ENCODE data around the gene TXNL4B.

TXNL4B gene

GRCh38 chr16:72122308-72122707, 28.9 kb upstream of the TXNL4B start:
- Histone ChIP-seq H3K27ac (no peak overlapping the region), H3K36me3 (no peaks in the 10 kb centered on the region), H3K4me3 (ENCODE audit: low read depth, low read length) (no peak overlapping the region), H3K27me3 (ENCODE audit: insufficient read depth, low read depth, severe bottlenecking) (no peaks in the 10 kb centered on the region), H3K9me3 (ENCODE audit: severe bottlenecking) (no peaks in the 10 kb centered on the region)
- no peak for DNase-seq
- TF ChIP-seq, protein P1, sequence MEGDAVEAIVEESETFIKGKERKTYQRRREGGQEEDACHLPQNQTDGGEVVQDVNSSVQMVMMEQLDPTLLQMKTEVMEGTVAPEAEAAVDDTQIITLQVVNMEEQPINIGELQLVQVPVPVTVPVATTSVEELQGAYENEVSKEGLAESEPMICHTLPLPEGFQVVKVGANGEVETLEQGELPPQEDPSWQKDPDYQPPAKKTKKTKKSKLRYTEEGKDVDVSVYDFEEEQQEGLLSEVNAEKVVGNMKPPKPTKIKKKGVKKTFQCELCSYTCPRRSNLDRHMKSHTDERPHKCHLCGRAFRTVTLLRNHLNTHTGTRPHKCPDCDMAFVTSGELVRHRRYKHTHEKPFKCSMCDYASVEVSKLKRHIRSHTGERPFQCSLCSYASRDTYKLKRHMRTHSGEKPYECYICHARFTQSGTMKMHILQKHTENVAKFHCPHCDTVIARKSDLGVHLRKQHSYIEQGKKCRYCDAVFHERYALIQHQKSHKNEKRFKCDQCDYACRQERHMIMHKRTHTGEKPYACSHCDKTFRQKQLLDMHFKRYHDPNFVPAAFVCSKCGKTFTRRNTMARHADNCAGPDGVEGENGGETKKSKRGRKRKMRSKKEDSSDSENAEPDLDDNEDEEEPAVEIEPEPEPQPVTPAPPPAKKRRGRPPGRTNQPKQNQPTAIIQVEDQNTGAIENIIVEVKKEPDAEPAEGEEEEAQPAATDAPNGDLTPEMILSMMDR (IDR thresholded peaks at IDR 0.05; ENCODE audit: low read depth, low read length) = no peak

GRCh38 chr16:72120026-72120425, 26.6 kb upstream of the TXNL4B start:
- Histone ChIP-seq H3K4me3 (ENCODE audit: low read depth, low read length) (no peak overlapping the region), H3K9me3 (ENCODE audit: severe bottlenecking) (no peaks in the 10 kb centered on the region), H3K36me3 (no peaks in the 10 kb centered on the region), H3K27ac (no peak overlapping the region), H3K27me3 (ENCODE audit: insufficient read depth, low read depth, severe bottlenecking) (no peaks in the 10 kb centered on the region)
- TF ChIP-seq, protein P1 (IDR thresholded peaks at IDR 0.05; ENCODE audit: low read depth, low read length) = no peak
- no peak for DNase-seq

- no peak overlapping the region for H3K27ac ChIP-seq
- H3K4me3 ChIP-seq (ENCODE audit: low read depth, low read length) = no peak overlapping the region
- H3K27me3 ChIP-seq (ENCODE audit: insufficient read depth, low read depth, severe bottlenecking) = no peaks in the 10 kb centered on the region
- no peak for DNase-seq
- peaks cover 41% of the 10 kb centered on the region for H3K36me3 ChIP-seq
- TF ChIP-seq, protein P1 (IDR thresholded peaks at IDR 0.05; ENCODE audit: low read depth, low read length) = no peak
- H3K9me3 ChIP-seq (ENCODE audit: severe bottlenecking) = no peaks in the 10 kb centered on the region
Measured at GRCh38 chr16:72113616-72113945, 20.2 kb upstream of the TXNL4B start.

- H3K27ac ChIP-seq = no peak overlapping the region
- no peaks in the 10 kb centered on the region for H3K9me3 ChIP-seq (ENCODE audit: severe bottlenecking)
- no peaks in the 10 kb centered on the region for H3K27me3 ChIP-seq (ENCODE audit: insufficient read depth, low read depth, severe bottlenecking)
- no peak overlapping the region for H3K4me3 ChIP-seq (ENCODE audit: low read depth, low read length)
- peaks cover 46% of the 10 kb centered on the region for H3K36me3 ChIP-seq
- DNase-seq = no peak
- TF ChIP-seq, protein P1 (IDR thresholded peaks at IDR 0.05; ENCODE audit: low read depth, low read length) = no peak
Measured at GRCh38 chr16:72112906-72113615, 19.6 kb upstream of the TXNL4B start.

DNA sequence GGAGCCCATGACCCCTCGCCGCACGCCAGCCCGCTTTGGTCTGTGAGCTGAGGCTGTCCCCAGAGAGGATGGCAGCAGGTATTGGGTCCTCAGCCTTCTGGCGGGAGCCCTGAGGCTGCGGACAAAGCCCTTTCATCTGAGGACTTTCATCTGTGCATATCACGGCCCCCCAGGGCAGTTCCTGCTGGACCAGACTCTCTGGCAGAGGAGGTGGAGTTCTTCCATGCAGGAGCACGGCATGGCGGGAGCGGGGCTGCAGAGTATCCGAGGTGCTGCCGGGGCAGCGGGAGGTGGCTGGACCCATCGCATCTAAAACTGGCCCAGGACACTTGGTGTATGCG, 19.0 kb upstream of the TXNL4B start:
- no peaks in the 10 kb centered on the region for H3K9me3 ChIP-seq (ENCODE audit: severe bottlenecking)
- no peak overlapping the region for H3K4me3 ChIP-seq (ENCODE audit: low read depth, low read length)
- H3K27ac ChIP-seq = no peak overlapping the region
- H3K27me3 ChIP-seq (ENCODE audit: insufficient read depth, low read depth, severe bottlenecking) = no peaks in the 10 kb centered on the region
- DNase-seq = no peak
- H3K36me3 ChIP-seq = peaks cover 53% of the 10 kb centered on the region
- TF ChIP-seq, protein P1 (IDR thresholded peaks at IDR 0.05; ENCODE audit: low read depth, low read length) = no peak

All from WERI-Rb-1 (cell line).